GM21717 (cell line): ENCODE data around the gene TNIK.

ENCODE experiments used
- ATAC-seq: cut with Tn5 transposase; IDR thresholded peaks from one replicate; pipeline ENCODE4 v1.9.1; 2021; ENCODE audit warnings: mild to moderate bottlenecking, moderate library complexity; ENCODE audit not compliant: unreplicated experiment

The TNIK gene

GRCh38 chr3:171237009-171237385, 223.2 kb downstream of the TNIK start:
- ATAC-seq = no peak

GRCh38 chr3:171236265-171237008, 223.8 kb downstream of the TNIK start:
- no peak for ATAC-seq

GRCh38 chr3:171234298-171235010, 225.8 kb downstream of the TNIK start:
- ATAC-seq = no peak

- no peak for ATAC-seq
Measured at GRCh38 chr3:171231361-171231760, 228.8 kb downstream of the TNIK start.

- ATAC-seq = no peak
Measured at GRCh38 chr3:171230865-171231264, 229.3 kb downstream of the TNIK start.

GRCh38 chr3:171229173-171229572, 231.0 kb downstream of the TNIK start:
- no peak for ATAC-seq

GRCh38 chr3:171228240-171228639, 232.0 kb downstream of the TNIK start:
- ATAC-seq = no peak

GRCh38 chr3:171227828-171228227, 232.4 kb downstream of the TNIK start:
- ATAC-seq = no peak

GRCh38 chr3:171227359-171227758, 232.8 kb downstream of the TNIK start:
- no peak for ATAC-seq

- no peak for ATAC-seq
Measured at GRCh38 chr3:171226794-171227193, 233.4 kb downstream of the TNIK start.

- ATAC-seq = no peak
Measured at GRCh38 chr3:171225708-171226107, 234.5 kb downstream of the TNIK start.

- no peak for ATAC-seq
Measured at GRCh38 chr3:171225165-171225564, 235.0 kb downstream of the TNIK start.

- ATAC-seq = no peak
Measured at GRCh38 chr3:171223396-171223795, 236.8 kb downstream of the TNIK start.

- ATAC-seq = no peak
Measured at GRCh38 chr3:171222995-171223394, 237.2 kb downstream of the TNIK start.

GRCh38 chr3:171221597-171221996, 238.6 kb downstream of the TNIK start:
- no peak for ATAC-seq

- ATAC-seq = no peak
Measured at GRCh38 chr3:171221104-171221503, 239.1 kb downstream of the TNIK start.

GRCh38 chr3:171219258-171219657, 240.9 kb downstream of the TNIK start:
- ATAC-seq = no peak

GRCh38 chr3:171218069-171218468, 242.1 kb downstream of the TNIK start:
- ATAC-seq = no peak

- no peak for ATAC-seq
Measured at GRCh38 chr3:171213907-171214306, 246.3 kb downstream of the TNIK start.

GRCh38 chr3:171213178-171213577, 247.0 kb downstream of the TNIK start:
- no peak for ATAC-seq

GRCh38 chr3:171212648-171213047, 247.6 kb downstream of the TNIK start:
- ATAC-seq = no peak

GRCh38 chr3:171206283-171206682, 253.9 kb downstream of the TNIK start:
- peak; percentile 87 for ATAC-seq
